T-helper 2 cell treated with Interferon-gamma antibody and Interleukin-4, amounts not matched to agents 100 ng/mL and 5 ng/mL, for 36 hours (primary cell): ENCODE results near the gene AFF3. TPM values are rescaled to one million over a fixed set of nuclear protein-coding genes. Genes with fewer than 3 reads are reported as not detected.
"Not testable (repeated sequence)": the region's sequence is repeated elsewhere in the genome, so short reads cannot be mapped to it uniquely, and the experiment has no call there.

Experiments
- intact Hi-C: fragments of 100-400 bp; cut with micrococcal nuclease; formaldehyde crosslinking; loops from one replicate; pipeline ENCODE4 v1.15.1; 2023
- total RNA-seq: library from RNA; stranded (reverse); gene quantifications from 2 replicates; pipeline ENCODE4 v1.2.3, GENCODE V29; 2022

Gene AFF3
- total RNA-seq, 1 donor from 2014 or later: 6.0 TPM

DNA sequence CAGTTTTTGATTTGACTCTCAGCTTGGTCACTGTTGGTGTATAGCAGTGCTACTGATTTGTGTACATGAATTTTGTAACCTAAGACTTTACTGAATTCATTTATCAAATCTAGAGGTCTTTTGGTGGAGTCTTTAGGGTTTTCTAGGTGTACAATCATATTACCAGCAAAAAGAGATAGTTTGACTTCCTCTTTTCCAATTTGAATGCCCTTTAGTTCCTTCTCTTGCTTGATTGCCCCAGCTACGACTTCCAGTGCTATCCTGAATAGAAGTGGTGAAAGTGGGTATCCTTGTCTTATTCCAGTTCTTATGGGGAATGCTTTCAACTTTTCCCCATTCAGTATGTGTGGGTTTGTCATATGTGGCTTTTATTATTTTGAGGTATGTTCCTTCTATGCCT, 339.7 kb downstream of the AFF3 start:
- intact Hi-C loops: no loop called here

DNA sequence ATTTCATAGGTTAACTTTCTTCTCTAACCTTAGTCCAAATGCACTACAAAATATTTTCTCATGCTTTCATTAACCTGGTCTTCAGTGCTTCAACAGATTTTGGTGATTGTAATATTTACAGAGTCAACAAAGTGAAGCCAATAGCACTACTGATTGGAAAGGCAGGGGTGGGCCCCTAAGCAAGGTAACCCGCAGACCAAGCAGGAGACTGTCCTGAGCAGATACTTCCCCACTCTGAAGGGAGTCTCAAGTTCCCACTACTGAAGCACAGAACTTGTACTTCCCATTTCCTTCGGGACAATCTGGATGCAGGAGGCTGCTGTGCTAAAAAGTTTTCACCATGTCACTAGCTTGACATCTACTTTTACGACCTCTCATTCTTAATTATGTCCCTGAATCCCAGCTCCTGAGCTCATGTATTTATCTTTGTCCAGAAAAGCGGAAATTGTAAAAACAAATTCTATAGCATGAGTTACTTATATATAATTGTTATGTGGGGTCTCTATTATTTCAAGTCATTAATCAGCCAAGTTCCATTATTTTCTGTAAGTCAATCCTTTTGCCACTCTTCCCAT, 341.0 kb downstream of the AFF3 start:
- intact Hi-C loops: no loop called here

DNA sequence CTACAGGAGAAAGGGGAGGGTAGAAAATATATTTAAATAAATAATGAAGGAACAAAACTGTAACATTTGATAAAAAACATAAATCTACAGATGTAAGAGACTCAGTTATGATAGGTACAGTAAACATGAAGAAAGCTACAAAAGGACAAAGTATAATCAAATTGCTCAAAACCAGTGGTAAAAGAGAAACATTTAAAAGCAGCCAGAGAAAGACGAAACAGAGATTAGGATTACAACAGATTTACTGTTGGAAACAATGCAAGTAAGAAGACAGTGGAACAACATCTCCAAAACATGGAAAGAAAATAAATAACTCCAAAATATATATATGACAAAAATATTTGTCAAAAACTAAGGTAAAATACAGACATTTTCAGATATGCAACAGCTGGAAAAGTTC, 344.9 kb downstream of the AFF3 start:
- intact Hi-C loops: no loop called here

DNA sequence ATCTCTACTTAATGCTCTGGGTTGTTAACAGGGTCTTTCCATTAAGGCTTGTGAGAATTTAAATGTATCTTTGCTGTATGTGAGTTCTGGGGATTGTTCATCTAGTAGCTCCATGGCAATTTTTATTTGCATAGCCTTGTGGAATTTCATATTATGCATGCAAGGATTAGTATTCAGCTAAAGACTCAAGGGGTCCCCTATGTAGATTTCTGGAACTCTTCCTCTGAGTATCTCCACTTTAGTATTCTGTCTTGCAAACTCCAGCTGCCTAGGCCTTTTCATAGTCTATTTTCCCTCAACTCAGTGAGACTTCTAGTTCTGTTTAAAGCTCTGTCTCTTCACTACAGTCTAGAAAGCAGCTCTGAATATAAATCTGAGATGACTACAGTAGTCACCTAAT, 348.0 kb downstream of the AFF3 start:
- intact Hi-C loops: no loop called here

DNA sequence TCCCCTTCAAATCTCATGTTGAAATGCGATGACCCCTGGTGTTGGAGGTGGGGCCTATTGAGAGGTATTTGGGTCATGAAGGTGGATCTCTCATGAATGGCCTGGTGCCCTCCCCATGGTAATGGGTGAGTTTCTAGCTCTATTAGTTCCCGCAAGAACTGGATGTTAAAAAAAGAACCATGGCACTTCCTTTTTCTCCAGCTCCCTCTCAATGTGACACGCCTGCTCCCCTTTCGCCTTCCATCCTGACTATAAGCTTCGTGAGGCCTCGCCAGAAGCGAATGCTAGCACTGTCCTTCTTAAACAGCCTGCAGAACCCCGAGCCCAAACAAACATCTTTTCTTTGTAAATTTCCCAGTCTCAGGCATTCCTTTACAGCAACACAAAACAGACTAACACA, 349.4 kb downstream of the AFF3 start:
- intact Hi-C loops: no loop called here

DNA sequence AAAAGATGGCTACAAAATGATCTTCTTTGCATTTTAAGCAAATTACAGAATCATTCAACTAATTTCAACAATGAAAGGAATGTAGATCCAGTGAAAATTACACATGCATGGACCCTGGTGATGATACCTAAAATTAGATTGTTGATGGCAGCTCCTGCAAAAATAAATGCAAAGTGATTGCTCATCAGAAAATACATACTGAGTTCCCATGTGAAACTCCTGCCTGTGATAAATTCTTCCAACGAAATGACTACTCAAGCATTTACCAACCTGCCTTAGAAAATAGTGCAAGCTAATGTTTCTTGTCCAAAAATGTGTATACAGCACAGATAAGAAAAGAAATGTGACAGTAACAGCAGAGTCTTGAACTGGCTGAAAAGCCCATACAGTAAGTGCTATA, 352.5 kb downstream of the AFF3 start:
- intact Hi-C loops: no loop called here

DNA sequence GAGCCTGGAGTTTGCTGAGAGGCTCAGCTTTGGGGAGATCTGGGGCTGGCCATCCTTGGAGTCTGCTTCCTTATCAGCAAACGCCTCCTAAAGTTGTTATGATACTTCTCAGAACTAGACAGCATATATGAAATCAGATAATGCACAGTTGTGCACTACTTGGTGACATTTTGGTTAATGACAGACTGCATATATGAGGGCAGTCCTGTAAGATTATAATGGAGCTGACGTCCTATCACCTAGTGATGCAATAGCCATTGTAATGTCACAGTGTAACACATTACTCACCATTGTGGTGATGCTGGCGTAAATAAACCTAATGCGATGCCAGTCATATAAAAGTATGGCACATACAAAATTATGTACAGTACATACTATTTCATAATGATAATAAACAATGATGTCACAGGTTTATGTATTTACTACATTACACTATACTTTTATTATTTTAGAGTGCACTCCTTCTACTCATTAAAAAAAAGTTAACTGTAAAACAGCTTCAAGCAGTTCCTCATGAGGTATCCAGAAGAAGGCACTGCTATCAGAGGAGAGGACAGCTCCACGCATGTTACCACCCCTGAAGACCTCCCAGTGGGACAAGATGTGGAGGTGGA, 354.5 kb downstream of the AFF3 start:
- intact Hi-C loops: no loop called here

DNA sequence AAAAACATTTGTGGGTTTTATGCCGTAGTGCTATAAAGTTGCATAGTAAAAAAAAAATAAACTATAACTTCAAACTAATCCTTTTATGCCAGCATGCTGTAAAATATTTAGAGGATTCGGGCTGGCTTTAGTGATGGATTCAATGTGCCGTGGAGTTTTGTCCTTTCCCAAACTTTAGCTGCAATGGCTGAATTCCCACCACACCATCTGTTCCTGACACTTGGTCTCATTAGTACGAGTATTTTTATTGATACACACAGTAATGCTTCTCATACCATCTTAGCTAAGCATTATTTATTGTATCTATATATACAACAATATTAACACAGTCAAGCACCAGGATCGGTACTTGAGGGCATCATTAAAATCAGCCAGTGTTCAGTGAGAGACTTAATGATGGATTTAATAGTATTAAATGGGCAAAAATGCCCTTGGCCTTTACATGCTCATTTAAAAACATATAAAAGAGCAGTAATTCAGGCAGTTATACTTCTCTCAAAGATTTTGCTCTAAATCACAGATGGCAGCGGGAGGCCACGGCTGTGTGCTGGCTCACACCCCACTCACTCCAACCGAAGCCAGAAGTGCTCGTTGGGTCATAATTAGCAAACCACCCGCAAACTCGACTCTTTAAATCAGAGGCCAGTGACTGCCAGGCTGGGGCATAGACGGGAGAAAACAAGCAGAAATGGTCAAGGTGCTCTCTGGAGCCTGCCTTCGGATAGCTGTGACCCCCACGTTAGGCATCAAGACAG, 355.6 kb downstream of the AFF3 start:
- intact Hi-C loops: no loop called here

DNA sequence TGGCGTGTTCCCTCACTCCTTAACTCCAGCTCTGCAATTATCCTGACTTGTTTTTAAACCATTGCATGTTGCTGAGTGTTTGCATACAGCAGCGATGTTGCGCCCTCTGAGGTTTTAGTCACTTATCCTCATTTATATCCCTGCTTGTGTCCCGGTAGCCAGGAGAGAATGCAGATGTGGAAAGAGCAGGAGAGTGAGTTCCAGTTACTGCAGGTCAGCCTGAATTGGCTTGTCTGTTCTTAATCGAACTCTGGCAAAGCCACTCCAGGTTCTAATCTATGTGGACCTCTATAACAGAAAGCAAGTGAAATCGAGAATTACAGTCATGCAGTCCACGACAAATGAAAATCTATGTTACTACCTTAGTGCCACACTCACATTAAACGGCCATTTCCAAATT, 357.4 kb downstream of the AFF3 start:
- intact Hi-C loops: no loop called here

DNA sequence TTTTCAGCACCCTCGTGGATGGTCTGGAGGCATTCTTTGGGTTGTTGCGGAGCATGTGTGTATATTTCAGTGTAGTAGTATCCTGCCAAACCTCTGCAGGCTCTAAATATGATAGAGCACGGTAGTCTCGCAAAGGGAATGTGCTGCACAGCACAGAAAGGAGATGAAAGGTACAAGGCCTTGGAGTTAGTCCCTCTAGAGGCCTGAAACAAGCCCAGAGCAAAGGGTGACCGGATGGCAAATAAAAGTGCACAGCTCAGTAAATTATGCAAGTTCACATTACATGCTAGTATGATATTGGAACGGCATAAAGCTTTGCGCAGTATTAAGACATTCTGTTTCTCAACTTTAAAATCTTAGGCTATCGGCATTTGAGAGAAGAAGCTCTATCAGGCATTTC, 358.1 kb downstream of the AFF3 start:
- intact Hi-C loops: no loop called here

DNA sequence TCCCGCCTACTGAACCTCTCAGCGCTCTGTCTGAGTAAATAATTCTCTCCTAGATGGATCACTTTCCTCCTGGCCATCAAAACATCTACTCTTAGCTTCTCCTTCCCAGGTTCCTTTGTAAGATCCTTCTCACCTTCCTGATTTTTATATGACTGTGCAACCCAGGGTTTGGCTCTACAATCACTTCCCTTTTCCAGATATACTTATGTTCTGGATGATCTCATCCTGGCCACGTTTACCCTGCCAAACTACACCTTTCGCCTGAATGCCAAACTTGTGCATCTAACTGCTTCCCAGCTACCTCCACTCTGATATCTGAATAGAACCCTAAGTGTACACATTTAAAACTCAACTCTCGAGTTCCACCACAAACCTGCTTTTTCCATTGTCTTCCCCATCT, 362.1 kb downstream of the AFF3 start:
- intact Hi-C loops: no loop called here

DNA sequence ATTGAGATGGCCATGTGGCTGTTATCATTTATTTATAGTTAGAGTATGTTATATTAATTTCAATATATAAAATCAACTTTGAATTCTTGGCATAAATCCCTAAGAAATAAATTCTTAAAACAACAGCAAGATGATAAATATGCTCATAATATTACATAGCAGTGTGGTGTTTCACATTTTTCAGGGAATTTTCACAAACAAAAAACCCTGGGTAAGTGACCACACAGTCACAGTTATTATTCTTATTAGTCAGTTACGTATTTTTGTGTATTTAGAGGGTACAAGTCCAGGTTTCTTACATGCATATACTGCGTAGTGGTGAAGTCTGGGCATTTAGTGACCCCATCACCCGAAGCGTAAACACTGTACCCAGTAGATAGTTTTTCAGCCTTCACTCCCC, 363.1 kb downstream of the AFF3 start:
- intact Hi-C loops: no loop called here

DNA sequence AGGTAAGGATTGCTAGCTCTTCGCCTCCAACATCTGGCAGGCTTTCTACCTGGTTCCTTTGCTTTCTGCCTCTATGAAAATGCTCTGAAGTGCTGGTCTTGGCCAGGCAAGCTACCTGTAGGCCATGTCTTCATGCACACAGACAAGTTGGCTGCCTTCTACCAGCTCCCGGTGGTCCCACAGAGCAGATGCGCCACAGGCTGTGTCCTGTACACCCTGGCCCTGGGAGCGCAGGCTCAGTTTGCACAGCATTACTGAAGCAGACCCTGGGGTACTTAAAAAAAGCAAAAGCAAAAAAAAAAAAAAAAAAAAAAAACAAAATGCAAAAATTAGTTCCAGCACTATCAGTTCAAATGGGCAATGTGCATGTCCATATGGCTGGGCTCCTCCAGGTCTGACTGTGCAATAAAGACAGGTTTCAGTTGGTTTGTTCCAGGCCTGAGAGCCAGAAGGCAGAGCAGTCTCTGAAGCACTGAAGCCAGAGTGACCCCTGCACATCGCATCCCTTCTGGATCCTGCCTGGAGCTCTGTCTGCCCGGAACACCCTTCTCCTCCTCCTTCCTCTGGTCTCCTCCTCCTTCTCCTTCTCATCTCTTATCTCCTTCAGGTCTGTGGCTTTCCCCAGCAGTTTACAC, 364.6 kb downstream of the AFF3 start:
- intact Hi-C loops: no loop called here

DNA sequence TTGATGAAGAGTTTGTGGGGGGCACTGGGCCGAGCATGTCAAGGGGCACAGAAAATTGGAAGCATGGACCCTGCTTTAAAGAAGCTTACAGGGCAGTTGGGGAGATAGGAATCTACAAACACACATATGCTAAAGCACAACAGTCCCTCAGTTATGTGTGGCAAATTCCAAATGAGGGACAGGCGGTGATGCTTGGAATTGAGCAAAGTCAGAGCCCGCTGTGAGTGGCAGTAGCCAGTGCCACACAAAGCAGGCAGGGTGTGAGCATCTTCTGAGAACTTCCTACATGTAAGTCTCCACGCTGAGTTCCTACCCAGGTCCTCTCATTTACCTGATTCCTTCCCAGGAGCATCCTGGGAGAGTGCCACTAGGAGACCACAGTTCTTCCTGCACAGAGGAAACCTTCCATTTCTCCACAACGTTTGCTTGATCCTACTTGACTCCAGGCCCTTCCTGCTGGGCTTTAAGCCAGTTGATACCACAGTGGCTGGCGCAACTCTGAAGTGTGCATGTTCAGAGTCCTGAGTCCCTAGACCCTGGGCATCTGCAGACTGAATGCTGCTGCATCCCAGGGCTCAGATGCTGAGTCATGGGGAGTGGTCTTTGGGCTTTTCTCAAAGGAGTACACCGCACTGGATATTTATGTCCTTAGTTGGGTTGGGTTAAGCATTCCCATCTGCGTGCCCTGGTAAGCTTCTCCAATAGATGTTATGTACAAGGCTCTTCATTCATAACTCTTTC, 365.3 kb downstream of the AFF3 start:
- intact Hi-C loops: no loop called here

DNA sequence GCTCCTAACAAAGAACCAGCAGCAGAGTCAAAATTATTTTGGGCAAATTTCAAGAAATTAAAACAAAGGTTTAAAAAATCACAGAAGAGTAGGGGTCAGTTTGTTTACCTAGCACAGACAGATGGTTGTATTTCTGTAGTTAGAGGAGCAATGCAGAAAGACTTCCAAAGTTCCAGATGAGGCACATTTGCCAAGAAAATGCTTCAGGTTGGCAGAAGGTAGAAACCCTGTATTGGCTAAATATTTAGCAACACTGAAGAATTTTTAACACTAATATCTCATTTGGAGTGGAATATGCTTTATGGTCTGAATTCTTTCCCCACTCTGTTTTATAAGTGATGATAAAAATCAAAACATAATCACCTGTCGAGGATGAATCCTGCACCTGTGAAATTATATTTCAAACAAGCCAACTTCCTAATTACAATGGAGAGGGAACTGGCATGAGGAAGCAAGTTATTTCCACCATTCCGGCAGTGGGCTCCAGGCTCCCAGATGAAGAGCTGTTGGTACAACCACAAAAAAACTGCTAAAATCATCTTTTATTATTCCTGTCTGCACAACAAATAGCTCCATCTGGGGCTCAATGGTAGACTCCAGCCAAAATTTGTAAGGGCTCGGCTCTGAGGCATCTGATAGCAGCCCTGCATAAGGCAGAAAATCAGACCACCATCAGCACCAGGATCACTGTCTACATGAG, 366.0 kb downstream of the AFF3 start:
- intact Hi-C loops: no loop called here

DNA sequence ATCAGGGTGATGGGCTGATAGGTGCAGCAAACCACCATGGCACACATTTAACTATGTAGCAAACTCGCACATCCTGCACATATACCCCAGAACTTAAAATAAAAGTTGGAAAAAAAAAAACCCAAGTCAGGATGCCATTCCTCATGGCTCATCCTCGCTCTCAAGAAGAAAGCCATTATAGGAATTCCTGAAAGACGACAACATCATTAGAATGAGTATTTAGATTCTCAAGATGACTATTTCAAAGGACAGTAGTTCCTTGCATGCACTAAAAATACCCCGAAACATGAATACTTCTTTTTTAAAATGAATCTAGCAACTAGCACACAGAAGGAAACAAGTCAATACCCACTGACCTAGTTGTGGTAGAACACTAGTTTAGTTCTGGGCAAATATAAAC, 366.8 kb downstream of the AFF3 start:
- intact Hi-C loops: no loop called here

DNA sequence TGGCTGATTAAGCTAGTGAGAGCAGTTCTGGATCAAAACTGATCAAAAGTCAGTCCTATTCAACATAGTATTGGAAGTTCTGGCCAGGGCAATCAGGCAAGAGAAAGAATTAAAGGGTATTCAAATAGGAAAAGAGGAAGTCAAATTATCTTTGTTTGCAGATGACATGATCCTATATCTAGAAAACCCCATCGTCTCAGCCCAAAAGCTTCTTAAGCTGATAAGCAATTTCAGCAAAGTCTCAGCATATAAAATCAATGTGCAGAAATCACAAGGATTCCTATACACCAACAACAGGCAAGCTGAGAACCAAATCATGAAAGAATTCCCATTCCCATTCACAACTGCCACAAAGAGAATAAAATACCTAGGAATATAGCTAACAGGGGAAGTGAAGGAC, 368.7 kb downstream of the AFF3 start:
- intact Hi-C loops: not testable (repeated sequence)

DNA sequence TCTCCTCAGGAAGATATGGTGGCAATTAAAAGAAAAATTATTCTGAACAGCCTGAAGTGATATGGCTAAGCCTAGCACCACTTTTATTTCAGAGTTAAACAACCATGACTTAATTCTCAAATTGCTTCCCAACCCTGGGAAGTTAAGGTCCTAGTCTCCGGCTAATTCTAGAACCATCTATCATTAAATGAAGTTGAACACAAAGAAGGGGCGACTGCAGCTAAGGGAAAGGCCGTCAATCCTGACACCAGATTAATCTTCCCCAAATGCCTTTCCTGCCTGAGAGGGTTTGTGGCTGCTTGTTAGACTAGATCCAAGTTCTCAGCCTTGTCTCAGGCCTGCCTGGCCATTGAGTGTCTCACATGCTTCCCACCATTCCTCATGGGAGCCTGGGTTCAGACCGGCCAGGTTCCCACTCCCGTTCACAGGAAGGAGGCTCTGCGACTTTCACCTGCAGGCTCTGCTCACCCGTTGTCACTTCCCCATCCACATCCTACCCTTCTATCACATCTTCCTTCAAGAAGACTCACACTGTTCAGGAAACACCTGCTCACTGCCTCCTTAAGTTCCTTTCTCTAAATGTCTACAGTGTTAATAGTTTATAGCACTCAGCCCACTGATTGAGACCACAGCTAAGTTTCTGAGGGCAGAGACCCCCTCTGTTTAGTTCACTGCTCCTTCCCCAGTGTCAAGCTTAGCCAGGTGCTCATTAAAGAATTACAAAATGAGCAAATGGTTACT, 369.6 kb downstream of the AFF3 start:
- intact Hi-C loops: no loop called here

DNA sequence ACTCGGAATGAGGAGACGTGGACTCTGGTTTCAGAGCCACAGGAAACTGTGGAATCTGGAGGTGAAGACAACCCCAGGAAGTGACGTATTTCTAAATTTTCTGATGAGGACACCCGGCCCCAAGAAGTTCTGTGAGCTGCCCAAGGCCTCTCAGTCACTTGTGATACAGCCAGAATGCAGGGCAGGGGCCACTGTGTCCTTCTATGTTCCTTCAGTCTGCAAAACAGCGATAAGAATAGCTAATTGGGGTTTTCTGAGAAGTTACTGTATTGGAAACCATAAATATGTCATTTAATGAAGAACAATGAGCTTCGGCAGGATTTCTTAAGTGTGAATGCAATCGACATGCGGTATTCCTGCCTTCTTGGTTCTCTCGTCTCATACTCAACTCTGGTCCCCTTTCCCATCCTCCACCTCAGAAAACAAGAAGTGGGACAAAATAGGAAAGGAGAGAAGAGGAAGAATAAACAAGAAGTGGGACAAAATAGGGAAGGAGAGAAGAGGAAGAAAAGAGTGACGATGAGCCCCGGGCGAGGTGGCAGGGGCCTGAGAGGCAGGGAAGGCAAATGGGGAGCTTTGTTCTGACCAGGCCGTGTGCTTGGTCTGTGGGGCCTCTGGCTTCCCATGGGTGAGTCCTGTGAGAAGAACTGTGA, 370.6 kb downstream of the AFF3 start:
- intact Hi-C loops: no loop called here

DNA sequence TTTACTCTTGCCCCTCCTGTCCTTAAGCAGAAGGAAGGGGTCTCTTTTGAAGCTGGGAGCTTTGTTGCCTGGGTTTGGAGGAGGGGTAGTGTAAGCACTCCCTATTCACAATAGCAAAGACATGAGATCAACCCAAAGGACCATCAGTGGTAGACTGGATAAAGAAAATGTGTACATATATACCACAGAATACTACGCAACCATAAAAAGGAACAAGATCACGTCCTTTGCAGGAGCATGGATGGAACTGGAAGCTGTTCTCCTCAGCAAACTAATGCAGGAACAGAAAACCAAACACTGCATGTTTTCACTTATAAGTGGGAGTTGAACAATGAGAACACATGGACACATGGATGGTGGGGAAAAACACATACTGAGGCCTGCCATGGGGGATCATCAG, 371.5 kb downstream of the AFF3 start:
- intact Hi-C loops: no loop called here
